Upper lobe of left lung (tissue), 4 donors: ENCODE results near the gene ANO4.

Source experiments
- EP300 ChIP-seq, 4 donors: sonication (generic); formaldehyde crosslinking; IDR thresholded peaks; one replicate each; pipeline ENCODE4 v1.5.1; 2017; ENCODE audit warnings: antibody characterized with exemption in 4 of 4, control low read depth in 2 of 4
- POLR2A ChIP-seq, 4 donors: fragments of 450-650 bp; IDR thresholded peaks; one replicate each; pipeline ENCODE4 v1.5.1; 2016 to 2017; ENCODE audit warnings: antibody characterized with exemption in 4 of 4, mild to moderate bottlenecking in 2 of 4
- POLR2AphosphoS5 ChIP-seq, 2 donors: sonication (generic); formaldehyde crosslinking; IDR thresholded peaks; one replicate each; pipeline ENCODE4 v1.5.1; 2017; ENCODE audit warnings: antibody characterized with exemption in 2 of 2
- TF ChIP-seq, protein P1 (sequence below), 6 experiments: fragments of 450-650 bp in 4 of 6; fragments of 200-600 bp in 2 of 6; sonication (generic) in 2 of 6; IDR thresholded peaks; one replicate each; pipeline ENCODE4 v1.5.1; 2016 to 2019; ENCODE audit warnings: antibody characterized with exemption in 6 of 6

DNA sequence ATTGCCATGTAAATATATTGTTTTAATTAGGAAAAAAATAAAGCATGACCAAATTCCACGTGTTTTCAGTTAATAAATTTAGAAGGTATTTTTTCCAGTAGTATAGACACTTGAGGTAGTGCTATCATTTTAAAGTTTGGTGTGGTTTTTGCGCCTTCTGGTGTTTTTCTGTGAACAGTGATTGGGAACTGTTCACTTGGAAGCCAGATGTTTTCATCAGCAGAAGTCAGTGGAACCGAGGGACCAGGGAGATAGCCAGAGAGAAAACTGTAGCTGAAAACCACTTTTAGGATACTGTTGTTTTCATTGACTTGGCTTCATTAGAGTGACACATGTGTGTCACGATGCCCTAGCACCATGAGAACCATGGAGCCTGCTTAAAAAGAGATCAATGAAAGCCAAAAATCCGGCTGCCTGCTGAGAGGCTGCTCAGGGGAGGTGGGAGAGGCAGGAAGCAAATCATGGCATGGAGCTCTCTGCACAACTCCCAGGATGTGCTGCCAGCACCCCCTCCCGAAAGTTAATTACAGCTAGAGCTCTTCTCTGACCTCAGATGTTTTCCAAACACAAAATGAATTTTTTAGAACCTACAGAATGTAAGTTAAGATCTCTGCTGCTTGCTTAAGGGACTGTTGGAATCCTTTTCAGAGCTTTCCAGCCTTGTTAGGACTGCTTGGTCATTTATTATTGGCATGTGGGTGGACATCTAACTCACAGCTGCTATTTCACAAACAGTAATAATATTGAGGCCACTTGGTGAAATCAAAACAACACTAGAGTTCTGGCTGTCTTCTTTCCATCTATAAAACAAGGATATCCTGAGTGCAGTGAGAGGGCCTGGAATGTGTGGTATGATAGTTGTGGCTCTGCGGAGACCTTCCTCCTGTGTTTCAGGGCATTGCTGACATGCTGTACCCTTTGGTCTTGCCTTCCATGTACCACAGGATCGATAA lies 192.3 kb downstream of the ANO4 start:
- TF ChIP-seq, protein P1, sequence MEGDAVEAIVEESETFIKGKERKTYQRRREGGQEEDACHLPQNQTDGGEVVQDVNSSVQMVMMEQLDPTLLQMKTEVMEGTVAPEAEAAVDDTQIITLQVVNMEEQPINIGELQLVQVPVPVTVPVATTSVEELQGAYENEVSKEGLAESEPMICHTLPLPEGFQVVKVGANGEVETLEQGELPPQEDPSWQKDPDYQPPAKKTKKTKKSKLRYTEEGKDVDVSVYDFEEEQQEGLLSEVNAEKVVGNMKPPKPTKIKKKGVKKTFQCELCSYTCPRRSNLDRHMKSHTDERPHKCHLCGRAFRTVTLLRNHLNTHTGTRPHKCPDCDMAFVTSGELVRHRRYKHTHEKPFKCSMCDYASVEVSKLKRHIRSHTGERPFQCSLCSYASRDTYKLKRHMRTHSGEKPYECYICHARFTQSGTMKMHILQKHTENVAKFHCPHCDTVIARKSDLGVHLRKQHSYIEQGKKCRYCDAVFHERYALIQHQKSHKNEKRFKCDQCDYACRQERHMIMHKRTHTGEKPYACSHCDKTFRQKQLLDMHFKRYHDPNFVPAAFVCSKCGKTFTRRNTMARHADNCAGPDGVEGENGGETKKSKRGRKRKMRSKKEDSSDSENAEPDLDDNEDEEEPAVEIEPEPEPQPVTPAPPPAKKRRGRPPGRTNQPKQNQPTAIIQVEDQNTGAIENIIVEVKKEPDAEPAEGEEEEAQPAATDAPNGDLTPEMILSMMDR (IDR thresholded peaks at IDR 0.05) = no peak
- TF ChIP-seq POLR2A (IDR thresholded peaks at IDR 0.05) = no peak
- TF ChIP-seq POLR2AphosphoS5 (IDR thresholded peaks at IDR 0.05) = no peak
- TF ChIP-seq EP300 (IDR thresholded peaks at IDR 0.05) = no peak
